Measurements from ENCODE around the gene PLBD2.

DNA sequence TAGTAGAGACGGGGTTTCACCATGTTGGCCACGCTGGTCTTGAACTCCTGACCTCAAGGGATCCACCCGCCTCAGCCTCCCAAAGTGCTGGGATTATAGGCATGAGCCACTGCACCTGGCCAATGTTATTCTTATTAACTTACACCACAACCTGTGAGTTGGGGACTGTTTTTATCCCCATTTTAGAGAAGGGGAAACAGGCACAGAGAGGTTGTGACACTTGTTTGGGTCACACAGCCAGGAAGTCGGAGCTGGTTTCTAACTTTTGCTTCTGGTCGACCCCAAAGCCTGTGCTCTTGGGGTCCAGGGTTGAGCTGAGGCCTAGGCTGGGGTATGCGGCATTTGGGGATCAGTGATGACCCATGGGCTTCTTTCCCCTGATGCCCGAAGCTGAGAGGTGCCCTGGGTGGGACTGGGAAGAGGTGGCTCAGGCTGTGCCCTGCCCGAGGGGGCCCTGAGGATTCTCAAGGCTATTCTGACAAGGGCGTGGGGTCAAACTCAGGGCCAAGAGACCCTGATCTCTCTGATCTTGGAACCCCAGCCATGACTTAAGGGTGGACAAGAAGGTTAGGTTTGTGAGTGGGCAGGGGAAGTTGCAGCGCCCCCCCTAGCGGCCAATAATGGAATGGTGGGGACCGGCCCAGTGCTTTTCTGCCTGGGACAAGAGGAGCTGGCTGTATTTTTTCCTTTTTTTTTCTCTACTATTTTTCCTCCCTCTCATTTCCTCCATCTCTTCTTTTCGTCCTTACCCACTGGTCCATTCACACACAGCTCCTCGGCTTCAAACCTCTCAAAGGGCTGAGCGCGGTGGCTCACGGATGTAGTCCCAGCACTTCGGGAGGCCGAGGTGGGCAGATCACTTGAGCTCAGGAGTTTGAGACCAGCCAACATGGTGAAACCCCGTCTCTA lies 66.8 kb downstream of the PLBD2 start:
- TF ChIP-seq, protein P1, sequence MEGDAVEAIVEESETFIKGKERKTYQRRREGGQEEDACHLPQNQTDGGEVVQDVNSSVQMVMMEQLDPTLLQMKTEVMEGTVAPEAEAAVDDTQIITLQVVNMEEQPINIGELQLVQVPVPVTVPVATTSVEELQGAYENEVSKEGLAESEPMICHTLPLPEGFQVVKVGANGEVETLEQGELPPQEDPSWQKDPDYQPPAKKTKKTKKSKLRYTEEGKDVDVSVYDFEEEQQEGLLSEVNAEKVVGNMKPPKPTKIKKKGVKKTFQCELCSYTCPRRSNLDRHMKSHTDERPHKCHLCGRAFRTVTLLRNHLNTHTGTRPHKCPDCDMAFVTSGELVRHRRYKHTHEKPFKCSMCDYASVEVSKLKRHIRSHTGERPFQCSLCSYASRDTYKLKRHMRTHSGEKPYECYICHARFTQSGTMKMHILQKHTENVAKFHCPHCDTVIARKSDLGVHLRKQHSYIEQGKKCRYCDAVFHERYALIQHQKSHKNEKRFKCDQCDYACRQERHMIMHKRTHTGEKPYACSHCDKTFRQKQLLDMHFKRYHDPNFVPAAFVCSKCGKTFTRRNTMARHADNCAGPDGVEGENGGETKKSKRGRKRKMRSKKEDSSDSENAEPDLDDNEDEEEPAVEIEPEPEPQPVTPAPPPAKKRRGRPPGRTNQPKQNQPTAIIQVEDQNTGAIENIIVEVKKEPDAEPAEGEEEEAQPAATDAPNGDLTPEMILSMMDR (IDR thresholded peaks at IDR 0.05) = peak in 5 of 7 experiments; percentile 53 to 90 (median 73)
- no peak for TF ChIP-seq POLR2AphosphoS5 (IDR thresholded peaks at IDR 0.05)
